ENCODE data around the gene SF1.
"Not testable (repeated sequence)": the region's sequence is repeated elsewhere in the genome, so short reads cannot be mapped to it uniquely, and the experiment has no call there.

Gene SF1

GRCh38 chr11:64778473-64779298 lies at the start of gene SF1:
Gene SF1 (minus strand): TSS chr11:64778542. CDS start chr11:64778392, 150 bp downstream.
- DNase-seq (ENCODE audit: low spot score): peak; percentile 100

GRCh38 chr11:64827451-64827839 lies 49.1 kb upstream of the SF1 start:
- DNase-seq (ENCODE audit: low spot score): no peak

GRCh38 chr11:64826578-64827450 lies 48.5 kb upstream of the SF1 start:
- DNase-seq (ENCODE audit: low spot score): no peak

GRCh38 chr11:64826062-64826461 lies 47.7 kb upstream of the SF1 start:
- DNase-seq (ENCODE audit: low spot score): no peak

- no peak for DNase-seq (ENCODE audit: low spot score)
Measured at GRCh38 chr11:64823568-64824119, 45.3 kb upstream of the SF1 start.

- no peak for DNase-seq (ENCODE audit: low spot score)
Measured at GRCh38 chr11:64817476-64817875, 39.1 kb upstream of the SF1 start.

GRCh38 chr11:64815433-64815832 lies 37.1 kb upstream of the SF1 start:
- not testable (repeated sequence) for DNase-seq (ENCODE audit: low spot score)

GRCh38 chr11:64814712-64815187 lies 36.4 kb upstream of the SF1 start:
- no peak for DNase-seq (ENCODE audit: low spot score)

GRCh38 chr11:64813826-64814225 lies 35.5 kb upstream of the SF1 start:
- DNase-seq (ENCODE audit: low spot score): no peak

GRCh38 chr11:64810891-64811272 lies 32.5 kb upstream of the SF1 start:
- no peak for DNase-seq (ENCODE audit: low spot score)

- peak; percentile 90 for DNase-seq (ENCODE audit: low spot score)
Measured at GRCh38 chr11:64810271-64810890, 32.0 kb upstream of the SF1 start, which contains the start of gene MEN1. Gene MEN1 (minus strand): TSS chr11:64810551. CDS start chr11:64810109, 442 bp downstream.

GRCh38 chr11:64809781-64810241 lies 31.5 kb upstream of the SF1 start:
- no peak for DNase-seq (ENCODE audit: low spot score)

- DNase-seq (ENCODE audit: low spot score): no peak
Measured at GRCh38 chr11:64805481-64805880, 27.1 kb upstream of the SF1 start.

GRCh38 chr11:64804346-64805210 lies 26.2 kb upstream of the SF1 start:
- DNase-seq (ENCODE audit: low spot score): no peak

- DNase-seq (ENCODE audit: low spot score): no peak
Measured at GRCh38 chr11:64803846-64804345, 25.6 kb upstream of the SF1 start.

GRCh38 chr11:64803158-64803845 lies 25.0 kb upstream of the SF1 start, which contains the start of gene MAP4K2:
Gene MAP4K2 (minus strand): TSS chr11:64803214. CDS start chr11:64803149, 65 bp downstream.
- DNase-seq (ENCODE audit: low spot score): peak; percentile 79

- DNase-seq (ENCODE audit: low spot score): no peak
Measured at GRCh38 chr11:64802370-64803157, 24.2 kb upstream of the SF1 start.

- no peak for DNase-seq (ENCODE audit: low spot score)
Measured at GRCh38 chr11:64801561-64802369, 23.4 kb upstream of the SF1 start.
